ENCODE measurements around the gene SEMA3A.

Gene SEMA3A

DNA sequence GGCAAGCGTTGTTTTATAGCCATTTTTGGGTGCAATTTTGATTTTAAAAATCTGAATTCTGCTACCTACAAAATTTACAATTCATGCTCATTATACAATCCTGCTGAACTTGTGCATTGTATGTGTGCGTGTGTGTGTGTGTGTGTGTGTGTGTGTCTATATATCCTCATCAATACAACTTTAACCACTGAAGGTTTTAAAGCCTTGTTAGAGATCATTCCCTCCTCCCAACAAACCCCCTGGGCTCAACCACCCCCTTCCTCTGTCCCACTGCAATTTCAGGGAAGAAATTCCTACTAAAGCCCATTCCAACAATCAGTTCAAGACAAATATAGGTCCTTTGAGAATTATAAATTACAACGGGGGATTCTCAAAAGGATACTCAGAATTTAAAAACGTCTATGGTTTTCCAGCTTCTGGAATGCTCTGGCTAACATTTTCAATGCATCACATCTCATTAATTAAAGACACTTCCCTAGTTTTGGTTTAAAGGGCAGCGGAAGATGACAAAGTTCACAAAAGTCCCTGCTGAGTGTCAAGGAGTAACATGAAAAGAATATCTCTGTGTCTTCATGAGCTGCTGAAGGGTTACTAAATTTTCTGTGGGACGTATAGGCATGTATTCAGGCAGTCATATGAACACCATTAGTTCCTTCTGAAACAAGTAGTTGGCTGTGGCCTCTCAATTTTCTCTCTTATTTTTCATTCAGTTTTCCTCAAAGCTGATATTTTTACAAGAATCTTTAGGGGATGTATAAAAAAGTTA is 889 bp upstream of the SEMA3A start:
- DNase-seq (ENCODE audit: low spot score): no peak

- no peak for DNase-seq (ENCODE audit: low spot score)
These were observed 842 bp downstream of the SEMA3A start for GRCh38 chr7:84193747-84194146.

- DNase-seq (ENCODE audit: low spot score): peak; percentile 43
These were observed 2.7 kb downstream of the SEMA3A start for GRCh38 chr7:84191842-84192241.

DNA sequence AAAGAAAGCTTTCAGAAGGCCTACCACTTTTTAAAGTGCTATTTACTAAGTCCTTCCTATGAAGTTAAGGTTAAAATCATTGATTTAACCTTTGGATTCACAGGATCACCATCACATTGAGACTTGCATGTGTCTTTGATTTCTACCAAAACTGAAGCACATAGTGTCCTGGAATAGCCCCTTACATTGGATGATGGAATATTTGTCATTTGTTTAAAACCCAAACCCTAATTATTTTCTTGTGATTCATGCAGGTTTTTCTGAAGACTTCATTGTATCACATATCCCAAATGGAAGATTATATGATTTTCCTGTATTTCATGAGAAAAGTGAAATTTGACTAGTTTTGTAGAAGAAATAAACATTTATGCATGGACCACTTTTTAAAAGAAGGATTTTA is 3.3 kb downstream of the SEMA3A start:
- DNase-seq (ENCODE audit: low spot score): no peak

DNA sequence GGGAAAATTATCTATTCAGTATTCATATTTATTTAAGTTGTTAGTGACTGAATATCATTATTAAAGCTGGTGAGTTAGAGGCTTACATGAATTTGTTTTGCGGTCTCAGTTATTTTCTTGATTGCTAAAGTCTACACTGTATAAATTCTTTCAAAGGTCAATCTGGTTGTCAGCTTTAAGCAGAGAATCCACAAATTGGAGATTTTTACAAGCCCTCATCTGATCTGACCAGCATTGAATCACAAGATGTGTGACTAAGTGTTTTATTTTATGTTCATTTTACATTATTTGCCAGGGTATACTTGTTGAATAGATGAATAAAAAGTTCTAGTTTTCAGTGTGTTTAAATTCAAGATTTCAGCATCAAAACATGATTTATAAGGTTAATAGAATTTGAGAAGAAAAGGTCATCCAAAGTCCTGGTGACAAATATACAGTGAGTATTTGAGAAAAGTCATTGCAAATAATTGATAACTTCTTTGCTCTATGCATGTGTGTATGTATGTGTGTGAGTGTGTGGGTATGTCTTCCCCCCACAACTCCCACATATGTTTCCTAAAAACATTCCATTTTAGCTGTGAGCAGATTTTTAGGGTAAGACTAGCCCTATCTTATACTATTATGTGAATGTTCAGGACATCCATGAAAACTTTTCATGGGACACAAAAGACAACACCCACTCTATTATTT is 4.4 kb downstream of the SEMA3A start:
- peak; percentile 34 for DNase-seq (ENCODE audit: low spot score)

GRCh38 chr7:84188786-84189405 is 5.7 kb downstream of the SEMA3A start:
- peak; percentile 58 for DNase-seq (ENCODE audit: low spot score)

DNA sequence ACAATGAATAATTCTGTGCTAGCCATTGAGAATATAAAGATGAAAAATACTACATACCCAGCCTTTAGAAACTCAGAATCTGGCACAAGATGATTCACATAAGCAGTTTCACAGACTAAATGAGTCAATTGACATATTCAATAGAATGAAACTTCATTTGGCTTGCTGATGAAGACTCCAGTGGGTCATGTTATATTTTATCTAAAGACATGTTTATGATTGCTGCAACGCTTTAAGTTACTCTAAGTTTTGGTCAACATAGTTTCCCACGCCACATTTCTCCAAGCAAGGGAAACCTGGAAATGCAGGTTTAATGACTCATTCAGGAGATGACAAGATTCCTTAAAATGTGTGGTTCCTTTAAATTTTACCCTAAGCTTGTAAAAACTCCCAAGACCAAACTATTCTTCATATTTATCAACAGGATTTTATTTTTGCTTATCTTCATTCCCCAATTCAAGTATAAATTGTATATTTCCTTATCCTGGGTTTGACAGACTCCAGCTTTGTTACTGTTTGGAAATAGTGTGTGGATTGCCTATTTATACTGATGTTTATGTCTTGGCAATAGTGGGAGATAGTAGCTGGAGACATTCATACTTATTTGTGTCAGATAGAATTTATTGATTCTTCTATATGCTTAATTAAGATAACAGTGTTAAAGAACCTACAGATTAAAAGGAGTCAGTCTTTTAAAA is 6.6 kb downstream of the SEMA3A start:
- DNase-seq (ENCODE audit: low spot score): peak; percentile 46

DNA sequence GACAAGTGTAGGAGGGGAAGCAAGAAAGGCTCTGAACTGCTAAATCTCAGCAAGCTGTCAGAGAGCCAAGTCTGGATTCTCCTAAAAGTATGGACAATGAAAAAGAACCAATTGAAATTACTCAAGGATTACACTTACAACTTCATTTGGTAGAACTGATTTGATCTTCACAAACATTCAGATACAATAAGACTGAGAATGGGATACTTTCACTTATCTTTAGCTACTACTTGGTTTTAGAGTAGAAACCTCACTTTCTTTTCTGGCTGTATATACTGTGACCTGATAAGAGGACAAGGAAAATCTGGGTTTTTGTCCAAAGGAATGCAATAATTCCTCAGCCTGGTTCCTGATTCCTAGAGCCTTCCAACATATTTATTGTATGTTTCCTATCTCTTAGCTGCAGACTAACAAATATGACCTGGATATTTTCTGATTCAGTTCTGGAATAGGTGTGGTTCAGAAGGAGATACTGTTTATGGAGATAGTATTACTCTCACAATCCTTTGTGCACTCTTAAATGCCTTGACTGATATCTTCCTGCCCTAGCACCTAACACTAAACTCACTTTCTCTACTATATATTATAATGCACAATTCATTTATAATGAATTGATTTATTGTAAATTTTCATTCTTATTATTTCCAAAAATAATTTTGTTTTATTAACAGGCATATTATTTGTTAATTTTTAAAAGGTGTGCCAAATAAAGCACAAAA is 7.3 kb downstream of the SEMA3A start:
- DNase-seq (ENCODE audit: low spot score): no peak

GRCh38 chr7:84183741-84184140 is 10.8 kb downstream of the SEMA3A start:
- DNase-seq (ENCODE audit: low spot score): no peak

DNA sequence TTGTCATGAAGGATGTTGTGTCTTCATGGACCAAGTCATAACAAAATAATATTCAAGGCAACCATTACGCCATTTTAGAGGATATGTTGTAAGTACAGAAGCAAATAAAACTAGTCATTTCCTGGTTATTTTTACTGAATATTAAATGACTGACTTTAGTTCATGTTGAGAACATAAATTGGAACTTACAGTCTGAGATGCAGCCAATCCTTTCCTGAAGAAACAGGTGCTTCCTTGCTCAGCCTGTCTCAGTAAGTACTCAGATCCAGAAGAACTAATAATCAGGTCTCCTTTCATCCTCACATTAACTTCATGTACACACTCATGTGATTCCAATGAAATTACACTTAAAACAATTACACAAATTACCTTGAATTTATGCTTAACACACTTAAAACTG is 12.3 kb downstream of the SEMA3A start:
- DNase-seq (ENCODE audit: low spot score): no peak

GRCh38 chr7:84181628-84182027 is 13.0 kb downstream of the SEMA3A start:
- no peak for DNase-seq (ENCODE audit: low spot score)

DNA sequence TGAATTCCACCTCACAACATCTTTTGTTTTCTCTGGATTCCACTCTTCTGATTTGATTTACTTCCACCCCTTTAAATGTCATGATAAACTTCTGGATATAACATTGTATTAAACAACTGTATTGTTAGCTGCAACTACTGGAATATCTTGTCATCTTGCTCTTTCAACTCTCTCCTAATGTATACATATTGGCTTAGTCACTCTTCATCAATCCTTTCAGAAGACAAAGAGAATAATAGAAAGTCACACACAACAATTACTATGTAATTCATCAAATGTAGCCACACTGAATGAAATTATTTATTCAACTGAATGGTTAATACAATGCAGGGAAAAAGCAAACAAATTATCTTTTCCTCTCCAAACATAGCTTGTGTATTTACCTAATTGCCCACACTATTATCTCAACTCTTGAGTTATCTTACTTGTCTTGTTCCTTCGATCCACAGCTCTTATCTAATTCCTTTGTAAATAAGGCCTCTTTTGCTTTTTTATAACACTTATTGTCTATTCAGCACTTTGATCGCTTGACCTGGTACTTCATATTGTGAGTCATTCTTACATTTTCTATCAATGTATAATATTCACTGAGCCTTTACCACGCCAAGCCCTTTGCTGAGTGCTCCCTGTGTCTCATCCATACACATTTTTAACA is 16.7 kb downstream of the SEMA3A start:
- peak; percentile 49 for DNase-seq (ENCODE audit: low spot score)

DNA sequence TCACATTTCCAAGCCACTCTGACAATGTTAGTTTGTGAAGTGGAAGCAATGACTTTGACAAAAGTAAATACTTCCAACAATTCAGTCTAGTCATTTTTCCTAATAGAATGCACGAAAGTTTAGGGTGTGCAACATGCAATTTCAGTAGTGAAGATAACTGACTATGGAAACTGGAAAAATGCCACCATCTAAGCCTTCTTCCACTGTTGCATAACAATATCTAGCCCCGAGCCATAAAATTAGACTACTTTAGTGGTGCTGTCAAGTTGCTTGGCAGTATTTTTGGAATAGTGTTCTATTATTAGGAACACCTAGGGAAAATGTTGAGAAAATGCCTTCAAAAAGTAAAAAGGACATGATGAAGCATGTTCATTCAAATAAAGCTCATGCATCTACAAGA is 17.9 kb downstream of the SEMA3A start:
- DNase-seq (ENCODE audit: low spot score): no peak

- no peak for DNase-seq (ENCODE audit: low spot score)
These were observed 19.1 kb downstream of the SEMA3A start for GRCh38 chr7:84175461-84175860.

GRCh38 chr7:84170646-84171045 is 23.9 kb downstream of the SEMA3A start:
- no peak for DNase-seq (ENCODE audit: low spot score)

DNA sequence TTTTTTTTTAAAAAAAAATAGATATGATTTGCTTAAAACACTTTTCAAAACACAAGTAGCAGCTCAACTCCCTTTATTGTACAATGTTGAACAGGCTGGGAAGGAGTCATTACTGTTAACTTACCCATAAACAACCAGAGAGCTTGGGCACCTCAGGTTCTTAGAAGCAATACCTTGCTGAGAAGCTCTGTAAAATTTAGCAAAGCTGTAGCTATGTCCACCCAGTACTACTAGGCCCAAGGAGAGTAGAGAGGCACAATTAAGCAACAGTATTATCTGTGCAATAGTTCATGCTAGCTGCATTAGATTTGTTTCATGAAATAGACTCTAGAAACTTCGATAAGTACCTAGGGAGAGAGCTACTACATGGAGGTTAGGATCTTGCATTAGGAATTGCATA is 32.0 kb downstream of the SEMA3A start:
- no peak for DNase-seq (ENCODE audit: low spot score)

DNA sequence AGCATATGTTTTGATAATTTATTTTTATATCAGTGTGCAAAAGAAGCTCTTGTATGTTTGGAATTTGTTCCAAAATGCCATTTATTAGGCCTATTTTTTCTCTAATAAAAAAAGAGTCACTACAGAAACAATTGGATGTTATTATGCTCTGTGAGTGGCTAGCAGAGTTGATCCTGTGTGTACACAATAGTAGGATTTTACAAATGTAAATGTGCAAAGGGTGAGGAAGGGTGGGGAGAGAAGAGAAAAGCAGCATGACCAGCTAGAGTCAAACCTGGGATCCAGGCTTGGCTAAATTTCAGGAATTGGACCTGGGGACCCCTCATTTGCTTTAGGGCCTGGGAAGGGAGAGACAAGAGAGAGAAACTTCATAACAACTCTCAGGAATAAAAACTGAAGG is 32.5 kb downstream of the SEMA3A start:
- no peak for DNase-seq (ENCODE audit: low spot score)

- no peak for DNase-seq (ENCODE audit: low spot score)
These were observed 33.2 kb downstream of the SEMA3A start for GRCh38 chr7:84161398-84161797.

GRCh38 chr7:84159435-84159834 is 35.2 kb downstream of the SEMA3A start:
- no peak for DNase-seq (ENCODE audit: low spot score)

DNA sequence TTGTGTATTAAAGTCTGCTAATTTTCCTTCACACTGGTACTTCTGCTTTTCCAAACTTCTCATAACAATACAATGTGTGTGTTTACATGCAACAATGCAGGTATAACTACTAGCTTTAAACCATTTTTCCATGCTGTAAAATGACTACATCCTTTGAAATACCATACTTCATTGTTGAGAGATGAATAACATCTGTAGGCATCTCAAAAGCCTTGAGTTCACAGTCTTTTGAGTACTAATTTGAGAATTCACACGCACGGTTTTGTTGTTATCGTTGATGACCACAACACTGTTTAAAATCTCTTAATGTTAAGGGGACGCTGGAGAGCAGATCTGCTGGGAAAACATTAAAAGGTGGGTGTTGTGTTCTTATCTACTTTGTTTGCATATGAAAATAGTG is 37.4 kb downstream of the SEMA3A start:
- no peak for DNase-seq (ENCODE audit: low spot score)

- DNase-seq (ENCODE audit: low spot score): no peak
These were observed 39.4 kb downstream of the SEMA3A start for GRCh38 chr7:84154991-84155781.
